Fibroblast of lung (primary cell): ENCODE data around the gene JMY. TPM values are rescaled to one million over a fixed set of nuclear protein-coding genes. Genes with fewer than 3 reads are reported as not detected.
A peak's percentile ranks its signal among the peaks of the same experiment; 100 is the strongest.

Experiments
- DNase-seq, 2 donors: peaks; one replicate each; pipeline versions ENCODE4 v3.0.0 to v3.0.0-alpha.2; 2010; ENCODE audit warnings: low read depth in 2 of 2
- H2AFZ ChIP-seq: 2 replicates; pipeline ENCODE4 v1.5.1; 2012; ENCODE audit warnings: low read length, control low read depth, inconsistent platforms
- H3K27ac ChIP-seq: 2 replicates; pipeline ENCODE4 v1.5.1; 2011; ENCODE audit warnings: low read length, control low read depth; ENCODE audit not compliant: insufficient read depth
- H3K27me3 ChIP-seq: 2 replicates; pipeline ENCODE4 v1.5.1; 2011; ENCODE audit warnings: mild to moderate bottlenecking, low read length; ENCODE audit not compliant: control insufficient read depth, insufficient read depth
- H3K36me3 ChIP-seq: 2 replicates; pipeline ENCODE4 v1.5.1; 2011; ENCODE audit warnings: low read length; ENCODE audit not compliant: control insufficient read depth, insufficient read depth
- H3K4me1 ChIP-seq: 2 replicates; pipeline ENCODE4 v1.5.1; 2011; ENCODE audit warnings: low read length; ENCODE audit not compliant: control insufficient read depth, insufficient read depth; ENCODE audit errors: extremely low read depth
- H3K4me2 ChIP-seq: 2 replicates; pipeline ENCODE4 v1.5.1; 2011; ENCODE audit warnings: low read length, control low read depth; ENCODE audit not compliant: insufficient read depth; ENCODE audit errors: extremely low read depth
- H3K4me3 ChIP-seq, 4 experiments: fragments of 200-600 bp in 1 of 4; sonication (generic) in 1 of 4; replicated peaks in 1 of 4; 2 replicates each; pipeline ENCODE4 v1.5.1; 2011 to 2016; ENCODE audit warnings: low read length in 4 of 4, low read depth in 3 of 4, mild to moderate bottlenecking in 3 of 4, control low read depth in 2 of 4, inconsistent platforms in 1 of 4, mixed read lengths in 1 of 4; ENCODE audit not compliant: insufficient read depth in 1 of 4; ENCODE audit errors: control extremely low read depth in 1 of 4
- H3K79me2 ChIP-seq: 2 replicates; pipeline ENCODE4 v1.5.1; 2012; ENCODE audit warnings: mild to moderate bottlenecking, low read length, inconsistent platforms; ENCODE audit not compliant: control insufficient read depth, insufficient read depth
- H3K9ac ChIP-seq: 2 replicates; pipeline ENCODE4 v1.5.1; 2011; ENCODE audit warnings: mild to moderate bottlenecking, low read length, control low read depth; ENCODE audit not compliant: insufficient read depth
- H3K9me3 ChIP-seq: 2 replicates; pipeline ENCODE4 v1.5.1; 2012; ENCODE audit warnings: low read depth, low read length; ENCODE audit not compliant: control insufficient read depth, insufficient read depth
- H4K20me1 ChIP-seq: 2 replicates; pipeline ENCODE4 v1.5.1; 2011; ENCODE audit warnings: low read length; ENCODE audit not compliant: control insufficient read depth, insufficient read depth; ENCODE audit errors: extremely low read depth
- CTCF ChIP-seq, 2 donors: IDR thresholded peaks in 1 of 2; conservative IDR thresholded peaks in 1 of 2; 1 replicate in 1 of 2; 2 replicates in 1 of 2; pipeline ENCODE4 v1.5.1; 2011 to 2012; ENCODE audit warnings: low read length in 2 of 2, control low read depth in 1 of 2, inconsistent platforms in 1 of 2, low read depth in 1 of 2, mild to moderate bottlenecking in 1 of 2
- EZH2 ChIP-seq: IDR thresholded peaks from 2 replicates; pipeline ENCODE4 v1.5.1; 2012; ENCODE audit warnings: low read length, control low read depth, mild to moderate bottlenecking; ENCODE audit errors: missing control alignments
- polyA plus RNA-seq, 2 donors: library from polyadenylated mRNA; depleted of rRNA in 1 of 2; stranded (reverse) in 1 of 2; unstranded in 1 of 2; fragments of >200 nt; gene quantifications; 2 replicates each; pipeline ENCODE4 v1.2.1, GENCODE V29; 2011 to 2012; ENCODE audit warnings: missing spikeins in 1 of 2
- total RNA-seq: library from RNA; depleted of rRNA; stranded (reverse); fragments of >200 nt; gene quantifications from 2 replicates; pipeline ENCODE4 v1.2.1, GENCODE V29; 2014

JMY gene
- total and polyA plus RNA-seq, 2 donors (not counting 1 experiment from before 2014, with no cell fraction given) = 4.1 to 27.2 TPM

DNA sequence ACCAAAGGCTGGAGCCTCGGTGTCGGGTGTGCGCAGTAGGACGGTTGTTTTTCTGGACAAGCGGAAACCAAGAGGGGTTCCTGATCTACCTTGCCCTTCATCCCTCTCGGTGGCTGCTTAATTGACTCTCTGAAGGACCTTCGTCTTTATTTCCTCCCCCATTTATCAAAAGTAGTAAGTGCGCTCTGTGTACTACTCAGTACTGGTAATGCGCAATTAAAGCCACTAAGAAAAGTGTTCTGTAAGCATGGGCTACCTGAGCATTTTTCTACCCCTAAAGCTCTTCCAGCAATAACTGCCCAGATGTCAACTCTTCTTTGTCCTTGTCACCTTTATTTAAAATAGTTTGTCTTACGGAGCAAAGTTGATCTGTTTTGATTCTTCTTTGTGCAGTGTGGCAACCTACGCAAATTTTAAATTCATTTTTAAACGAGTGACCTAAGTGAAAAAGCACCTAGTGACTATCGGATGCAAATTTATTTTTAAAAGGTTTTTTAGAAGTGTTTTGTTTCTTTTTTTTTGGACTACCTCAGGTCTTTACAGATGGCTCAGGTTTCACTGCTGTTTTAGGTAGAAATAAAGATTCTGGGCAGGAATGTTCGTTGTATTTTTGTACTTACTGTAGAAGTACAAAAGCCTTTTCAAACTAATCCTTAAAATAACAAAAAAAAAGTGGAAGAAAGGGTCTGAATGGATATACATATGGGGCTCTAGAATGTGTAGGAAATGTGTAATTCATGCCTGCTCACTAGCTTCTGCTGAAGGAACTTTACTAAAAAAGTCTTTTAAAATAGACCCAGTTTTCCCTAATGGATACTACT is 2.0 kb downstream of the JMY start:
- Histone ChIP-seq H3K4me2 (peak overlapping the region; percentile 99), H3K27ac (peak overlapping the region; percentile 56)

DNA sequence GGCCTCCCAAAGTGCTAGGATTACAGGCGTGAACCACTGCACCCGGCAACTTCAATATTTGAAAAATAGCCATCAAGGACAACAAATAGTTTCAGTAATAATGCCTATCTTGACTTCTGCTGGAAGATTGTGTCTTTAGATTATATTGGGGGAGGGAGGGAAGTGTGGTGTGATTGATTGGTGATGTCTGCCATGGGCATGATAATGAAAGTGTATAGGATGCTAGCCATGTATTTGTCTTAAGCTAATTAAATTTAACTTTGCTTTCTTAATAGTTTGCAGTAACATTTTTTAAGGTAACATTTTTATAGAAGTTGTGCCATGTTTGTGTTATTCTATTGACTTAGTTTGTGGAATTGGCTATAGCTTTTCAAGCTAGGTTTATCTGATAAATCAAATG is 4.6 kb downstream of the JMY start:
- Histone ChIP-seq H3K4me1 (no peaks in the 10 kb centered on the region), H3K79me2 (peaks cover 5% of the 10 kb centered on the region), H3K27ac (no peak overlapping the region), H3K4me2 (no peak overlapping the region), H3K27me3 (no peaks in the 10 kb centered on the region), H3K9me3 (no peaks in the 10 kb centered on the region), H3K36me3 (no peaks in the 10 kb centered on the region), H4K20me1 (no peaks in the 10 kb centered on the region), H3K4me3 (peak overlapping the region in 1 of 4 experiments; percentile 27), H2AFZ (no peak overlapping the region), H3K9ac (no peak overlapping the region)
- no peak for TF ChIP-seq CTCF (conservative IDR thresholded peaks at IDR 0.05 in 1 of 2, IDR thresholded peaks at IDR 0.05 in 1 of 2; ENCODE audit: low read depth in 1 of 2, low read length in 2 of 2)
- TF ChIP-seq EZH2 = no peak
- DNase-seq = peak in 1 of 2 donors; percentile 3

More for the DNA sequence above, 2.0 kb downstream of the JMY start:
- no peaks in the 10 kb centered on the region for H3K36me3 ChIP-seq
- peak in 1 of 2 donors; percentile 10 for DNase-seq
- TF ChIP-seq EZH2 (no peak), CTCF (conservative IDR thresholded peaks at IDR 0.05 in 1 of 2, IDR thresholded peaks at IDR 0.05 in 1 of 2; ENCODE audit: low read depth in 1 of 2, low read length in 2 of 2) (no peak)
- no peaks in the 10 kb centered on the region for H3K9me3 ChIP-seq
- no peak overlapping the region for H3K9ac ChIP-seq
- H3K4me1 ChIP-seq = no peaks in the 10 kb centered on the region
- H3K4me3 ChIP-seq = peak overlapping the region; percentile 71 to 93 (median 78)
- peak overlapping the region; percentile 84 for H2AFZ ChIP-seq
- H3K79me2 ChIP-seq = peaks cover 5% of the 10 kb centered on the region
- no peaks in the 10 kb centered on the region for H3K27me3 ChIP-seq
- no peaks in the 10 kb centered on the region for H4K20me1 ChIP-seq

GRCh38 chr5:79241535-79241979 is 5.6 kb downstream of the JMY start:
- DNase-seq = peak in 1 of 2 donors; percentile 59
- Histone ChIP-seq H3K27me3 (no peaks in the 10 kb centered on the region), H3K79me2 (peaks cover 5% of the 10 kb centered on the region)

More at GRCh38 chr5:79241535-79241979, 5.6 kb downstream of the JMY start:
- TF ChIP-seq CTCF (conservative IDR thresholded peaks at IDR 0.05 in 1 of 2, IDR thresholded peaks at IDR 0.05 in 1 of 2; ENCODE audit: low read depth in 1 of 2, low read length in 2 of 2) = no peak
- no peak for TF ChIP-seq EZH2
- no peak overlapping the region for H3K27ac ChIP-seq
- no peaks in the 10 kb centered on the region for H3K9me3 ChIP-seq
- H3K4me1 ChIP-seq = no peaks in the 10 kb centered on the region
- H3K9ac ChIP-seq = no peak overlapping the region
- no peaks in the 10 kb centered on the region for H3K36me3 ChIP-seq
- no peaks in the 10 kb centered on the region for H4K20me1 ChIP-seq
- peak overlapping the region in 1 of 4 experiments; percentile 27 for H3K4me3 ChIP-seq
- H2AFZ ChIP-seq = no peak overlapping the region
- peak overlapping the region; percentile 32 for H3K4me2 ChIP-seq
